Heart left ventricle (tissue), 16 donors: Measurements from ENCODE around the gene CCDC181. TPM values are rescaled to one million over a fixed set of nuclear protein-coding genes. Genes with fewer than 3 reads are reported as not detected.

Experiments used
- ATAC-seq, 4 donors: fragments of 200-7000 bp; cut with Tn5 transposase; one replicate each; pipeline ENCODE4 v1.9.1; 2020 to 2022; ENCODE audit warnings: moderate library complexity in 4 of 4, mild to moderate bottlenecking in 3 of 4, moderate number of reproducible peaks in 1 of 4
- DNase-seq, 5 donors: peaks; one replicate each; pipeline ENCODE4 v3.0.0-alpha.2; 2020
- H3K27ac ChIP-seq, 12 donors: fragments of 200-600 bp; sonication (generic) in 4 of 12; one replicate each; pipeline versions ENCODE4 v1.5.0 to v1.8.0; 2016 to 2022; ENCODE audit warnings: mild to moderate bottlenecking in 2 of 12
- H3K27me3 ChIP-seq, 9 donors: fragments of 200-600 bp; sonication (generic) in 2 of 9; one replicate each; pipeline versions ENCODE4 v1.5.1 to v1.8.0; 2016 to 2022; ENCODE audit warnings: mild to moderate bottlenecking in 3 of 9
- H3K36me3 ChIP-seq, 9 donors: fragments of 200-600 bp; sonication (generic) in 2 of 9; one replicate each; pipeline versions ENCODE4 v1.5.0 to v1.8.0; 2018 to 2022; ENCODE audit warnings: mild to moderate bottlenecking in 2 of 9
- H3K4me1 ChIP-seq, 12 donors: fragments of 200-600 bp; sonication (generic) in 4 of 12; one replicate each; pipeline versions ENCODE4 v1.5.0 to v1.8.0; 2016 to 2022; ENCODE audit warnings: mild to moderate bottlenecking in 3 of 12
- H3K4me3 ChIP-seq, 12 donors: fragments of 200-600 bp; sonication (generic) in 4 of 12; one replicate each; pipeline versions ENCODE4 v1.5.0 to v1.8.0; 2017 to 2022; ENCODE audit warnings: mild to moderate bottlenecking in 9 of 12, moderate library complexity in 4 of 12
- H3K9me3 ChIP-seq, 12 donors: fragments of 200-600 bp; sonication (generic) in 4 of 12; one replicate each; pipeline versions ENCODE4 v1.5.0 to v1.8.0; 2016 to 2022; ENCODE audit warnings: mild to moderate bottlenecking in 1 of 12
- POLR2A ChIP-seq, 2 donors: fragments of 450-650 bp; IDR thresholded peaks; one replicate each; pipeline ENCODE4 v1.6.1; 2017; ENCODE audit warnings: antibody characterized with exemption in 2 of 2, mild to moderate bottlenecking in 2 of 2, moderate library complexity in 2 of 2
- WGBS, 4 donors: extraction: QIAGEN DNeasy Blood & Tissue Kit in 2 of 4; methylation state at CpG; one replicate each; pipeline versions ENCODE4 v1.1.5 to v1.1.7; 2013 to 2018; 5-methylcytosine and 5-hydroxymethylcytosine counted together
- intact Hi-C, 10 donors: fragments of 100-400 bp; cut with DNase I; formaldehyde crosslinking; loops; one replicate each; pipeline versions ENCODE4 v1.11.1 to v1.14.2; 2022
- polyA plus RNA-seq, 2 donors: library from polyadenylated mRNA; stranded (reverse); fragments of 200-250 nt; gene quantifications; one replicate each; pipeline ENCODE4 v1.2.3, GENCODE V29; 2013
- total RNA-seq, 9 donors: library from RNA; depleted of rRNA in 2 of 9; stranded (reverse); fragments of >200 nt in 2 of 9; fragmentation: NEBNext Ultra II Directional in 3 of 9; extraction: Animal tissue kit (Norgen Biotek cat#: 25700) in 3 of 9; gene quantifications; one replicate each; pipeline versions ENCODE4 v1.1.0 to v1.2.4, GENCODE V29; 2016 to 2023
- TF ChIP-seq, protein P1 (sequence below), 12 donors: fragments of 200-600 bp; sonication (generic) in 4 of 12; IDR thresholded peaks; one replicate each; pipeline versions ENCODE4 v1.5.0 to v1.8.0; 2018 to 2022; ENCODE audit warnings: antibody characterized with exemption in 12 of 12, mild to moderate bottlenecking in 5 of 12
- donor health status: ischemic (EF 13 %, LVEDD 7.1; RV severe dilation, severe dysfunction).
- donor health status: healthy with polysubstance abuse.
- donor health status: DM: no; HTN: yes; CAD: no.
- donor health status: DM: no; HTN: no; CAD: no.
- donor health status: ischemic (EF 25% LVEDD 6.9; RV normal size, moderate dysfunction).
- donor health status: ischemic (EF 25% LVEDD 5.7; RV mildly dilated, moderate dysfunction).
- donor health status: healthy.
- donor health status: DM: yes; HTN: yes; CAD: no.
- donor health status: ischemic (EF 35%, LVEDD 5.7; RV mildly dilated, moderate dysfunction).
- donor health status: nonischemic (EF 11% LVEDD 7.7; RV severe dilation, severe dysfunction).
- donor health status: DM: yes; HTN: yes; CAD: no.
- donor health status: PGD.
- donor health status: ischemic (EF 29% LVEDD 5.4; RV normal size, mild dysfunction).
- donor health status: nonischemic (EF 23%, LVEDD 6.1; RV moderate dilation, normal function).

The CCDC181 gene
- total and polyA plus RNA-seq, 11 donors, result 0.24 to 1.8 (median 1.2) TPM

GRCh38 chr1:169367096-169367685 lies 60.1 kb downstream of the CCDC181 start:
- H3K27ac ChIP-seq, result peak overlapping the region in 11 of 12 donors; percentile 65 to 94 (median 80)
- H3K9me3 ChIP-seq, result peaks cover 0 to 6% (median 0%) of the 10 kb centered on the region in 12 donors
- TF ChIP-seq POLR2A (IDR thresholded peaks at IDR 0.05), result no peak
- TF ChIP-seq, protein P1, sequence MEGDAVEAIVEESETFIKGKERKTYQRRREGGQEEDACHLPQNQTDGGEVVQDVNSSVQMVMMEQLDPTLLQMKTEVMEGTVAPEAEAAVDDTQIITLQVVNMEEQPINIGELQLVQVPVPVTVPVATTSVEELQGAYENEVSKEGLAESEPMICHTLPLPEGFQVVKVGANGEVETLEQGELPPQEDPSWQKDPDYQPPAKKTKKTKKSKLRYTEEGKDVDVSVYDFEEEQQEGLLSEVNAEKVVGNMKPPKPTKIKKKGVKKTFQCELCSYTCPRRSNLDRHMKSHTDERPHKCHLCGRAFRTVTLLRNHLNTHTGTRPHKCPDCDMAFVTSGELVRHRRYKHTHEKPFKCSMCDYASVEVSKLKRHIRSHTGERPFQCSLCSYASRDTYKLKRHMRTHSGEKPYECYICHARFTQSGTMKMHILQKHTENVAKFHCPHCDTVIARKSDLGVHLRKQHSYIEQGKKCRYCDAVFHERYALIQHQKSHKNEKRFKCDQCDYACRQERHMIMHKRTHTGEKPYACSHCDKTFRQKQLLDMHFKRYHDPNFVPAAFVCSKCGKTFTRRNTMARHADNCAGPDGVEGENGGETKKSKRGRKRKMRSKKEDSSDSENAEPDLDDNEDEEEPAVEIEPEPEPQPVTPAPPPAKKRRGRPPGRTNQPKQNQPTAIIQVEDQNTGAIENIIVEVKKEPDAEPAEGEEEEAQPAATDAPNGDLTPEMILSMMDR (IDR thresholded peaks at IDR 0.05), result no peak
- peaks cover 0 to 29% (median 26%) of the 10 kb centered on the region in 9 donors for H3K36me3 ChIP-seq
- ATAC-seq (peak in 3 of 4 donors; percentile 6 to 35 (median 28)), DNase-seq (no peak)
- H3K4me1 ChIP-seq, result peaks cover 0 to 46% (median 14%) of the 10 kb centered on the region in 12 donors
- intact Hi-C loops, result loop anchor here in 5 of 10 donors (5.0 to 10.0 kb wide), 3 partner anchors 120 to 1022 kb away; partner anchors contain the start of gene SLC19A2 (in 3 of the 5)
- H3K4me3 ChIP-seq, result peak overlapping the region; percentile 50 to 85 (median 74)
- H3K27me3 ChIP-seq, result no peaks in the 10 kb centered on the region
- 9 to 13% (median 11%) methylated on average over 15 of the region's 15 CpGs for WGBS, 4 donors

GRCh38 chr1:169364948-169365347 lies 62.3 kb downstream of the CCDC181 start:
- peaks cover 0 to 6% (median 0%) of the 10 kb centered on the region in 12 donors for H3K9me3 ChIP-seq
- no peak for DNase-seq
- no peak overlapping the region for H3K4me3 ChIP-seq
- H3K27ac ChIP-seq, result no peak overlapping the region
- TF ChIP-seq POLR2A (IDR thresholded peaks at IDR 0.05), result no peak
- TF ChIP-seq, protein P1 (IDR thresholded peaks at IDR 0.05), result no peak
- intact Hi-C loops, result loop anchor here in 5 of 10 donors (5.0 to 10.0 kb wide), 3 partner anchors 122 to 1020 kb away; partner anchors contain the start of gene SLC19A2 (in 3 of the 5)
- WGBS, 4 donors, result 96 to 100% (median 98%) methylated on average over 2 of the region's 2 CpGs
- H3K36me3 ChIP-seq, result peaks cover 0 to 7% (median 3%) of the 10 kb centered on the region in 9 donors
- no peaks in the 10 kb centered on the region for H3K27me3 ChIP-seq
- no peak for ATAC-seq
- H3K4me1 ChIP-seq, result peaks cover 0 to 26% (median 14%) of the 10 kb centered on the region in 12 donors

DNA sequence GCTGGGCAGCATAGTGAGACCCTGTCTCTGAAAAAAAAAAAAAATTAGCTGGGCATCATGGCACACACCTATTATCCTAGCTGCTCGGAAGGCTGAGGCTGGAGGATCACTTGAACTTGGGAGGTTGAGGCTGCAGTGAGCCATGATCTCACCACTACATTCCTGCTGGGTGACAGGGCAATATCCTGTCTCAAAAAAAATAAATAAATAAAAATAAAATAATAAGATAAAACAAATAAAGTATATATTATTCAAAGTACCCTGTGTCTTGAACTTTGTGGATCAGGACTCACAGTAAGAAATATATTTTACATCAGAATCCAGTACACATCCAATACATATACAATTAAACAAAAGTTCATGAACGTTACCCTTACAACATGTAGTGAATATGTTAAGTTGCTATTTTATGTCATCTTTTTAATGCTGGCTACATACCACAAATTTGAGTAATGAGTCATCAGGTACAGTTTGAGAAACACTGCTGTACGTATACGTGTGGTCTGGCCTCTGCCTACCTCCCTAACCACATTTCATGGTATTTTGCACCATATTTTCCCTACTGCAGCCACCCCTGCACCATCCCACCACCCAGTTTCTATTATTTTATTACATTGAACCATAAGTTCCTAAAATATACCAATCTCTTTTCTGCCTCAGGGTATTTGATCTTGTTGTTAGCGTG lies 64.1 kb downstream of the CCDC181 start:
- peaks cover 0 to 13% (median 5%) of the 10 kb centered on the region in 12 donors for H3K4me1 ChIP-seq
- intact Hi-C loops, result loop anchor here in 1 of 10 donors (10.0 kb wide), 1 partner anchor 1018 kb away; no protein-coding TSS in a partner anchor
- H3K27ac ChIP-seq, result no peak overlapping the region
- H3K4me3 ChIP-seq, result no peak overlapping the region
- no peak for DNase-seq
- H3K27me3 ChIP-seq, result no peaks in the 10 kb centered on the region
- no peak for TF ChIP-seq POLR2A (IDR thresholded peaks at IDR 0.05)
- TF ChIP-seq, protein P1 (IDR thresholded peaks at IDR 0.05), result no peak
- 87 to 96% (median 91%) methylated on average over 5 of the region's 5 CpGs for WGBS, 4 donors
- no peaks in the 10 kb centered on the region for H3K36me3 ChIP-seq
- no peak for ATAC-seq
- peaks cover 0 to 6% (median 0%) of the 10 kb centered on the region in 12 donors for H3K9me3 ChIP-seq

DNA sequence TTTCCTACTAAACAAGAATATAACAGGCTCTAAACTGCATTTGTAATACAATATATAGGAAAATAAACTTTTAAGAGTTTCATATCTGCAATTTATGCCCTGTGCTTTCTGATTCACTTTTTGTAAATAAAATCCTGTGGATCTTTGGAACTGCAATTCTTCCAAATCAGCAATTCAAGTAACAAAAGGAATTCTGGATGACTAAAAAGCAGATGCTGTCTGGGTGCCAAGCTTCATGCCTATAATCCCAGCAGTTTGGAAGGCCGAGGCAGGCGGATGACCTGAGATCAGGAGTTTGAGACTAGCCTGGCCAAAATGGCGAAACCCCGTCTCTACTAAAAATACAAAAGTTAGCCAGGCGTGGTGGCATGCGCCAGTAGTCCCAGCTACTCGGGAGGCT lies 66.0 kb downstream of the CCDC181 start:
- H3K27me3 ChIP-seq, result no peaks in the 10 kb centered on the region
- DNase-seq (no peak), ATAC-seq (no peak)
- peaks cover 0 to 6% (median 0%) of the 10 kb centered on the region in 12 donors for H3K9me3 ChIP-seq
- H3K27ac ChIP-seq, result no peak overlapping the region
- H3K4me1 ChIP-seq, result peaks cover 0 to 4% (median 0%) of the 10 kb centered on the region in 12 donors
- TF ChIP-seq, protein P1 (IDR thresholded peaks at IDR 0.05), result no peak
- TF ChIP-seq POLR2A (IDR thresholded peaks at IDR 0.05), result no peak
- 89 to 95% (median 92%) methylated on average over 7 of the region's 7 CpGs for WGBS, 4 donors
- H3K36me3 ChIP-seq, result no peaks in the 10 kb centered on the region
- intact Hi-C loops, result loop anchor here in 1 of 10 donors (10.0 kb wide), 1 partner anchor 1016 kb away; no protein-coding TSS in a partner anchor
- no peak overlapping the region for H3K4me3 ChIP-seq
